Upper lobe of right lung (tissue), 1 donor: ENCODE measurements around the gene CD58. TPM values are rescaled to one million over a fixed set of nuclear protein-coding genes. Genes with fewer than 3 reads are reported as not detected.

Experiments
- ATAC-seq: fragments of 200-7000 bp; cut with Tn5 transposase; one replicate; pipeline ENCODE4 v1.9.1; 2020; ENCODE audit warnings: mild to moderate bottlenecking, moderate library complexity
- DNase-seq: peaks from one replicate; pipeline ENCODE4 v3.0.0-alpha.2; 2020
- H3K27ac ChIP-seq: fragments of 200-600 bp; one replicate; pipeline ENCODE4 v1.8.0; 2022
- H3K27me3 ChIP-seq: fragments of 200-600 bp; one replicate; pipeline ENCODE4 v1.8.0; 2022; ENCODE audit warnings: mild to moderate bottlenecking
- H3K36me3 ChIP-seq: fragments of 200-600 bp; one replicate; pipeline ENCODE4 v1.8.0; 2022
- H3K4me1 ChIP-seq: fragments of 200-600 bp; one replicate; pipeline ENCODE4 v1.8.0; 2022
- H3K4me3 ChIP-seq: fragments of 200-600 bp; one replicate; pipeline ENCODE4 v1.8.0; 2022; ENCODE audit warnings: mild to moderate bottlenecking
- H3K9me3 ChIP-seq: fragments of 200-600 bp; one replicate; pipeline ENCODE4 v1.8.0; 2022
- intact Hi-C: fragments of 100-400 bp; cut with DNase I; formaldehyde crosslinking; loops from one replicate; pipeline ENCODE4 v1.11.0; 2022
- total RNA-seq: library from RNA; stranded (reverse); fragmentation: NEBNext Ultra II Directional; extraction: Animal tissue kit (Norgen Biotek cat#: 25700); gene quantifications from one replicate; pipeline ENCODE4 v1.2.1, GENCODE V29; 2021
- TF ChIP-seq, protein P1 (sequence below): fragments of 200-600 bp; IDR thresholded peaks from one replicate; pipeline ENCODE4 v1.8.0; 2022; ENCODE audit warnings: antibody characterized with exemption
- donor health status: DM: no; HTN: yes; CAD: no; lungs with severe emphysema.

CD58 gene
- total RNA-seq, 1 donor from 2014 or later: 33.2 TPM

DNA sequence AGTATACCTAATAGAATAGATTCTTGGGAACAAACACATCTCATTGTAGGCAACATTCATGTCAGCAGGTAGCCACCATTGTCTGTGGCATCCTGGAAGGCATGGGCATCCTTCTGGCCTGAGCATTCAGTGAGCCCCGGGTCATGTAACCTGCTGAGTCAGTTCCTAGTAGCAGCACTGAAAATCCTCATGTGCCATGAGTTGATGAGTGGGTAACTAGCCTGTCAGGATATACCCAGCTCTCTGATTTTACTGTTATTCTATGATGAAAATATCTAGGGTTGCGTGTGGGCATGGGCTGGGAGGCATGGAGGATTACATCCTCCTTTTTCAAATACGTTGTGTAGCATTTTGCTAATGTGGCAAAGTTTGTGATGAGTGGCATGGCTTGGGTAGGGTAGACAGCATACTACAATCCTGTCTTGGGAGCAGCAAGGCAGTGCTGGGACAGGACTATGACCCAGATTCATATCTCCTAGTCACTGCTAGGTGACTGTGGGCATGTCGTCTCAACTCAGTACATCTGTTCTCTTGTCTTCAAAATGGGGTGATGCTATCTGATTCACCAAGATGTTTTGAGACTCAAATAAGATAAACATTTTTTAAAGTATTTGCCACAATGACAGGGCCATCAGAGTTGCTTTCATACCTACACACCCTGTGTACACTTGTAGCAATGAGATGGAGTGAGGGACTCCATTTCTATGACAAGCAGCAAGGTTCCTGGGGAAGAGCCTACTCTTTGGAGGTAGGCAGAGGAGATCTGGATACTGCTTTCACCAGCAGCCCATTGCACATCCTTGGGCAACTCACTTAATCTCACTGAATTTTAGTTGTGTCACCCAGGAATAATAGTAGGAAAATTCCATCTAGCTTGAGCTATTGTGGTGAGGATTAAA is 62.5 kb downstream of the CD58 start:
- Histone ChIP-seq H3K9me3 (no peaks in the 10 kb centered on the region), H3K4me1 (peaks cover 21% of the 10 kb centered on the region), H3K4me3 (no peak overlapping the region), H3K27ac (no peak overlapping the region), H3K27me3 (no peaks in the 10 kb centered on the region), H3K36me3 (no peaks in the 10 kb centered on the region)
- intact Hi-C loops: no loop called here
- TF ChIP-seq, protein P1, sequence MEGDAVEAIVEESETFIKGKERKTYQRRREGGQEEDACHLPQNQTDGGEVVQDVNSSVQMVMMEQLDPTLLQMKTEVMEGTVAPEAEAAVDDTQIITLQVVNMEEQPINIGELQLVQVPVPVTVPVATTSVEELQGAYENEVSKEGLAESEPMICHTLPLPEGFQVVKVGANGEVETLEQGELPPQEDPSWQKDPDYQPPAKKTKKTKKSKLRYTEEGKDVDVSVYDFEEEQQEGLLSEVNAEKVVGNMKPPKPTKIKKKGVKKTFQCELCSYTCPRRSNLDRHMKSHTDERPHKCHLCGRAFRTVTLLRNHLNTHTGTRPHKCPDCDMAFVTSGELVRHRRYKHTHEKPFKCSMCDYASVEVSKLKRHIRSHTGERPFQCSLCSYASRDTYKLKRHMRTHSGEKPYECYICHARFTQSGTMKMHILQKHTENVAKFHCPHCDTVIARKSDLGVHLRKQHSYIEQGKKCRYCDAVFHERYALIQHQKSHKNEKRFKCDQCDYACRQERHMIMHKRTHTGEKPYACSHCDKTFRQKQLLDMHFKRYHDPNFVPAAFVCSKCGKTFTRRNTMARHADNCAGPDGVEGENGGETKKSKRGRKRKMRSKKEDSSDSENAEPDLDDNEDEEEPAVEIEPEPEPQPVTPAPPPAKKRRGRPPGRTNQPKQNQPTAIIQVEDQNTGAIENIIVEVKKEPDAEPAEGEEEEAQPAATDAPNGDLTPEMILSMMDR: no peak
- no peak for ATAC-seq
- DNase-seq: no peak

DNA sequence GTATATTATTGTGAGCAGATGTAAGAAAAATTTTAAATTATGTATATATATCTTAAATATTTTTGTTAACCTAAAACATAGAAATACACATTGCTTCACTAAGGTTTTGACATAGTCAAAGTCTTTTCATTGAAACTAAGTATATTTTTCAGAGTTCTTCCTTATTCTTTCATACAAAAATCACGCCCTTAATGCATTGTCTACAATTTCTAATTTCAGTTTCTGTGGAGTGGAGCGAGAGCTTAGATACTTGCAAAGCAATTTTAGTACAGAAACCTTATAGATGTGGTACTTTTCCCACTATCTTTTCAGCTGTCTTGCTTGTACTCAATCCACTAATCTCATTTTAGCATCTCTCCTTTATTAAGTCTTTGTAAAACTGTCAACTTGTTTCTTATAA is 63.2 kb downstream of the CD58 start:
- H3K27me3 ChIP-seq: no peaks in the 10 kb centered on the region
- intact Hi-C loops: no loop called here
- TF ChIP-seq, protein P1: no peak
- H3K4me3 ChIP-seq: no peak overlapping the region
- no peak for ATAC-seq
- peaks cover 21% of the 10 kb centered on the region for H3K4me1 ChIP-seq
- H3K36me3 ChIP-seq: no peaks in the 10 kb centered on the region
- no peak for DNase-seq
- H3K9me3 ChIP-seq: no peaks in the 10 kb centered on the region
- no peak overlapping the region for H3K27ac ChIP-seq

- no peak overlapping the region for H3K27ac ChIP-seq
- DNase-seq: no peak
- intact Hi-C loops: no loop called here
- H3K4me1 ChIP-seq: peaks cover 21% of the 10 kb centered on the region
- H3K27me3 ChIP-seq: no peaks in the 10 kb centered on the region
- no peaks in the 10 kb centered on the region for H3K36me3 ChIP-seq
- H3K9me3 ChIP-seq: no peaks in the 10 kb centered on the region
- no peak for ATAC-seq
- TF ChIP-seq, protein P1: no peak
- no peak overlapping the region for H3K4me3 ChIP-seq
Measured at GRCh38 chr1:116506132-116507004, 64.5 kb downstream of the CD58 start.

DNA sequence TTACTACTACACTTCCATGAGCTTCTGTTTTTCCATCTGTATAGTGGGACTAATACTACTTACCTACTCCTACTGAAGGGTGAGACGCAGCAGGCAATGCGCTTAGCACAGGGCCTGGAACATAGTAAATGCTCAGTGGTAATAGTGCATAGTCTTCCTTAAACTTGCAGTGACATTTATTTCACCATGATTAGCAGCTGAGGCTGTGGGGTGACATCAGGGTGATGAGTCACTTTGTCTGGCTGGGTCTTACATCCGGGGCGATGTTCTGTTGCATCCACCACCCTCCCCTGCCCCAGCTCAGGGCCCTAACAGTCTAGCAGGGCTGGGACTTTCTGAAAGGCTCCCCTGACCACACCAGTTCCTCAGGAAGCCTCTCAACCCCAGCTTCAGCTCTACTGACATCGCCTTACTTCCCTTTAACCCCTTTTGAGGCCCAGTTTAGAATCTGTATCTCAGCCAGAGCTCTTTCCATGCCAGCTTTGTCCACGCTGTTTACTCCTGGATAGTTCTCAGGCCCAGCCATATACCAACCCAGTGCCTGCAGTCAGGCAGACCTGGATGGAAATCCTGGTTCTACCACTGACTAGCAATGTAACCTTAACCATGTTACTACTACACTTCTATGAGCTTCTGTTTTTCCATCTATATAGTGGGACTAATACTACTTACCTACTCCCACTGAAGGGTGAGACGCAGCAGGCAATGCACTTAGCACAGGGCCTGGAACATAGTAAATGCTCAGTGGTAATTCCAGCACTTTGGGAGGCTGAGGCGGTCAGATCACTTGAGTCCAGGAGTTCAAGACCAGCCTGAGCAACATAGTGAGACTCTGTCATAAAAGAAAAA is 66.3 kb downstream of the CD58 start:
- Histone ChIP-seq H3K36me3 (no peaks in the 10 kb centered on the region), H3K9me3 (no peaks in the 10 kb centered on the region), H3K4me3 (no peak overlapping the region), H3K4me1 (peaks cover 21% of the 10 kb centered on the region), H3K27me3 (no peaks in the 10 kb centered on the region), H3K27ac (peak overlapping the region; percentile 82)
- intact Hi-C loops: no loop called here
- TF ChIP-seq, protein P1: no peak
- peak; percentile 83 for DNase-seq
- peak; percentile 95 for ATAC-seq
